Brain microvascular endothelial cell (primary cell): ENCODE results near the gene PLEKHG5.
"Not testable (repeated sequence)": the region's sequence is repeated elsewhere in the genome, so short reads cannot be mapped to it uniquely, and the experiment has no call there.

Experiments
- DNase-seq: peaks from one replicate; pipeline ENCODE4 v3.0.0-alpha.2; 2020
- H3K27ac ChIP-seq: fragments of 250-450 bp; sonication (Bioruptor Pico); 2 replicates; pipeline ENCODE4 v1.5.1; 2020; ENCODE audit warnings: mild to moderate bottlenecking, moderate library complexity
- H3K27me3 ChIP-seq: fragments of 250-450 bp; sonication (Bioruptor Pico); replicated peaks from 2 replicates; pipeline ENCODE4 v1.5.1; 2020; ENCODE audit warnings: mild to moderate bottlenecking
- H3K36me3 ChIP-seq: fragments of 250-450 bp; sonication (Bioruptor Pico); replicated peaks from 2 replicates; pipeline ENCODE4 v1.5.1; 2020; ENCODE audit warnings: mild to moderate bottlenecking
- H3K4me3 ChIP-seq: 2 replicates; pipeline ENCODE4 v1.5.1; 2011; ENCODE audit warnings: low read depth, mild to moderate bottlenecking, control low read depth, low read length, moderate library complexity
- in situ Hi-C: cut with HindIII; loops from 2 replicates; pipeline ENCODE4 v1.10.0; 2017; ENCODE audit warnings: low sequenced_read_pairs, low pct_ligation_motif_present
- TF ChIP-seq, protein P1 (sequence below): IDR thresholded peaks from 2 replicates; pipeline ENCODE4 v1.5.1; 2011; ENCODE audit warnings: low read depth, mild to moderate bottlenecking, moderate library complexity, low read length, control low read depth, inconsistent platforms; ENCODE audit errors: missing control alignments

Gene PLEKHG5

DNA sequence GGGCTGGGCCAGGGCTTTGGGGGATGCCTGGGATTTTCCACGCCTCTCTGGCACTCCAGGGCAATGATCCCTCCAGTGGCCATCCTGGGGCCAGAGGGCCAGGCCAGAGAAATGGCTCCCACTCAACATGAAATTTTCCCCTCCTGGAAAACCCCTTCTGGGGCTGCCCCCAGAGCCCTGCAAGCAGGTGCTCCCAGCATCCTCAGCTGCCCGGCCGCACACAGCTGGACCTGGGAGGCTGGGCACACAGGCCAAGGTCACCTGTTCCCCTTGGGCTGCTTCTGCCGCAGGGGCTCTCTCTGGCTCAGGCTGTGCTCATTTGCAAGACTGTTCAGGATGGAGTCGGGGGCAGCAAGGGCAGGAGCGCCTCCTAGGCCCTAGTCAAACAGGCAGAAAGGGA lies 63.0 kb downstream of the PLEKHG5 start:
- H3K4me3 ChIP-seq, in situ Hi-C loops, H3K36me3 ChIP-seq, DNase-seq, H3K27ac ChIP-seq: not testable (repeated sequence)
- H3K27me3 ChIP-seq, result peaks cover 34% of the 10 kb centered on the region

DNA sequence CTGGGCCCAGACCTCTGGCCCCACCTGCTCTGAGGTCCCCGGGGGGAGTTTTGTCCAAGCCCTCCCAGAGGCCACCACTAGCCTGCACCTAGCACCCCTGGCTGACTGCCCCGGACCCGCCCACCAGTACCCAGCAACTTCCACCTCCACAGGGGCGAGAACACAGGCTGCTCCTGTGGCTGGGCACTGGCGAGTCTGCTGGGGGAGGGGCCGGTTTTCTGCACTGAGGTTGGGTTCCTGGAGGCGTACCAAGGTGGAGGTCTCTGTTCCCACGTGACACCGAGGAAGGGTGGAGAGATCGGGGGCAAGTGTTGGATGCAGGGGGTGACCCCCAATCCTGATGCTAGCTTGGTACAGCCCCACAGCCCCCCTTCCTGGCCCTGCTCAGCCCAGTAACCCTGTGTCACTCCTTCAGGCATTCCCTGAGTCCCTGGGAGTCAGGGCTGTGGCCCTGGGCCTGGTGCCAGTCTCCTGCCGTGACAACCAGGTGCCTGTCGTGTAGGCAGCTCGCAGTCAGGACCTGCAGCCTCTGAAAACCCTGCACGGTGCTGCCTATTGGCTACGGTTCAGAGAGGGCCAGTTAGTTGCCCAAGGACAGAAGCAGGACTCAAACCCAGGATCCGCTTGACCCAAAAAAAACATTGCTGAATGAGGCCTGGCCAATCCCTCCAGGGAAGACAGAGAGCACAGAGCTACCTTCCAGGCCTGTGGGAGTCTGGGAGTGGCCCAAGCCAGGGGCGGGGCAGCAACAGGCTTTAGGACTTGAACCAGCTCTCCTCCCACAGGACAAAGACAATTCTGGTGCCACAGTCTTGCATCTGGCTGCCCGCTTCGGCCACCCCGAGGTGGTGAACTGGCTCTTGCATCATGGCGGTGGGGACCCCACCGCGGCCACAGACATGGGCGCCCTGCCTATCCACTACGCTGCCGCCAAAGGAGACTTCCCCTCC lies 63.8 kb downstream of the PLEKHG5 start:
- no peak for DNase-seq
- in situ Hi-C loops, result no loop called here
- H3K27me3 ChIP-seq, result peaks cover 37% of the 10 kb centered on the region
- H3K27ac ChIP-seq, result no peak overlapping the region
- H3K36me3 ChIP-seq, result no peaks in the 10 kb centered on the region
- H3K4me3 ChIP-seq, result no peak overlapping the region
- TF ChIP-seq, protein P1, sequence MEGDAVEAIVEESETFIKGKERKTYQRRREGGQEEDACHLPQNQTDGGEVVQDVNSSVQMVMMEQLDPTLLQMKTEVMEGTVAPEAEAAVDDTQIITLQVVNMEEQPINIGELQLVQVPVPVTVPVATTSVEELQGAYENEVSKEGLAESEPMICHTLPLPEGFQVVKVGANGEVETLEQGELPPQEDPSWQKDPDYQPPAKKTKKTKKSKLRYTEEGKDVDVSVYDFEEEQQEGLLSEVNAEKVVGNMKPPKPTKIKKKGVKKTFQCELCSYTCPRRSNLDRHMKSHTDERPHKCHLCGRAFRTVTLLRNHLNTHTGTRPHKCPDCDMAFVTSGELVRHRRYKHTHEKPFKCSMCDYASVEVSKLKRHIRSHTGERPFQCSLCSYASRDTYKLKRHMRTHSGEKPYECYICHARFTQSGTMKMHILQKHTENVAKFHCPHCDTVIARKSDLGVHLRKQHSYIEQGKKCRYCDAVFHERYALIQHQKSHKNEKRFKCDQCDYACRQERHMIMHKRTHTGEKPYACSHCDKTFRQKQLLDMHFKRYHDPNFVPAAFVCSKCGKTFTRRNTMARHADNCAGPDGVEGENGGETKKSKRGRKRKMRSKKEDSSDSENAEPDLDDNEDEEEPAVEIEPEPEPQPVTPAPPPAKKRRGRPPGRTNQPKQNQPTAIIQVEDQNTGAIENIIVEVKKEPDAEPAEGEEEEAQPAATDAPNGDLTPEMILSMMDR, result no peak

DNA sequence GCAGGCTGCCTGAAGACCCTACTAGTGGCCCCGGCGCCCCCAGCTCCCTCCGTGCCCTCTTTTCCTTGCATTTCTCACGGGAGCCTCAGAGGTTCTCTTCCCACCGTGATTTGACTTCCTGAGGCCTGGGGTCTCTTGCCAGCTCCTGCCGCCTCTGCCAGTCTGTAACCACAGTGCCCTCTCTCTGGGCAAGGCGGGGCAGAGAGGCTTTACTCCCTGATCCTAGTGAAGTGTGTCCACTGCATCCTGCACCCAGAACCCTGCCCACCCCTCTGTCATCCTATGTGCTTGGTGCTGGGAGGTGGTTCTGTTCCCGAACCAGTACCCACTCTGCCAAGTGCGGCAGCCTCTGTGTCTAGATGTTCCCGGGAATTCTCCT lies 64.5 kb downstream of the PLEKHG5 start:
- no peak overlapping the region for H3K27ac ChIP-seq
- in situ Hi-C loops, result no loop called here
- DNase-seq, result no peak
- H3K27me3 ChIP-seq, result peaks cover 37% of the 10 kb centered on the region
- no peaks in the 10 kb centered on the region for H3K36me3 ChIP-seq
- no peak overlapping the region for H3K4me3 ChIP-seq
- TF ChIP-seq, protein P1, result no peak

DNA sequence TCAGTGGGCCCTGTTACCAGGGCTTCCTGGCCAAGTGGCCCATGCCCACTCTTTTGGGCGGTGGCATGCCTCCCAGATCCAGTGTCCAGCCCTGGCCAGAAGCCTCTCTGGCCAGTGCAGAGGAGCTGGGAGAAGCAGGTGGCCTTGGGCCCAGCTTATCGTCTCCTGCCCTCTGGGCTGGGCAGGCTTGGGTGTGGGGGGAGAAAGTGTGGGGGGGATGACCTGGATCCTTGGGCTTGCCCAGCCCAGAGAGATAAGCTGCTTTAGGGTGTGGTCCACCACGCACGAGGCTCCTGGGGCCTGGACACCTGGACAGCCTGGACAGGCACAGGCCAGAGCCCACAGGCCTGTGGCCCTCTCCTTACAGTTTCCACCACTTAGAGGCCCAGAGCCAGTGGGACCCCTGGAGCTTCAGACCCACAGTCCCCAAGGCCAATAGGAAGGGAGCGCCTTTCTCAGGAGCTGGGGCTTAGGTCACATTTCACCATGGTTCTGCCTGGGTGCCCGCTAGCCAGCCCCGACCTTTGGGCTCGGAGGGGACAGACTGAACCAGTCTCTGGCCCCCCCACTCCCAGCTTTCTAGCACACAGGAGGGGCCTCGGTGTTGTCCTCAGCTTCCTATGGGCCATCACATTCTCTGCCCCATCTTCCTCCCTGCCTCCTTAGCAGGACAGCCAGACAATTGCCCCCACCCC lies 65.0 kb downstream of the PLEKHG5 start:
- Histone ChIP-seq H3K4me3 (no peak overlapping the region), H3K36me3 (no peaks in the 10 kb centered on the region), H3K27me3 (peaks cover 37% of the 10 kb centered on the region), H3K27ac (no peak overlapping the region)
- TF ChIP-seq, protein P1, result no peak
- DNase-seq, result no peak
- in situ Hi-C loops, result no loop called here

DNA sequence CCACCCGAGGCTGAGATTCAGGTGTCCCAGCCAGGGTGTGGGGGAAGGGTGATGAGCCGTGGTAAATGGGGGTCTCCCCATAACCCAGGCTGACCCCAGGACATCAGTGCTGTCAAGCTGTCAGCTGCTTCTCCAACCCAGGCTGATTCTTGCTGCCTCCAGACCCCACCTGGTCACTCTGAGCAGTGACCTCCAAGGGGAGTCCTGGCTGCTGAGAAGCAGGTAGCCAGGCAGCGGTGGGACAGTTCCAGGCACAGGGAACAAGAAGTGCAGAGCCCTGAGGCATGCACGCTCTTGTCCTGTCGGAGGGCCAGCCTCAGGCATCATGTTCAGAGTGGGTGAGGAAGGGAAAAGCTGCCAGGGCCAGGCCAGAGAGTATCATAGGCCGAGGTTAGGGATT lies 65.8 kb downstream of the PLEKHG5 start:
- DNase-seq, result no peak
- TF ChIP-seq, protein P1, result no peak
- in situ Hi-C loops, result no loop called here
- H3K27me3 ChIP-seq, result peaks cover 42% of the 10 kb centered on the region
- no peak overlapping the region for H3K27ac ChIP-seq
- H3K4me3 ChIP-seq, result no peak overlapping the region
- no peaks in the 10 kb centered on the region for H3K36me3 ChIP-seq
